HL-60 (cell line): ENCODE measurements around the gene PAH.

ENCODE experiments used
- CTCF ChIP-seq: IDR thresholded peaks from one replicate; pipeline ENCODE4 v1.5.1; 2011; ENCODE audit warnings: low read length, control low read depth, inconsistent platforms; ENCODE audit not compliant: insufficient read depth
- GABPA ChIP-seq: IDR thresholded peaks from 2 replicates; pipeline ENCODE4 v1.6.1; 2012; ENCODE audit warnings: low read depth
- TF ChIP-seq, protein P1 (sequence below): IDR thresholded peaks from 2 replicates; pipeline ENCODE4 v1.6.1; 2012; ENCODE audit warnings: low read depth; ENCODE audit not compliant: insufficient replicate concordance

DNA sequence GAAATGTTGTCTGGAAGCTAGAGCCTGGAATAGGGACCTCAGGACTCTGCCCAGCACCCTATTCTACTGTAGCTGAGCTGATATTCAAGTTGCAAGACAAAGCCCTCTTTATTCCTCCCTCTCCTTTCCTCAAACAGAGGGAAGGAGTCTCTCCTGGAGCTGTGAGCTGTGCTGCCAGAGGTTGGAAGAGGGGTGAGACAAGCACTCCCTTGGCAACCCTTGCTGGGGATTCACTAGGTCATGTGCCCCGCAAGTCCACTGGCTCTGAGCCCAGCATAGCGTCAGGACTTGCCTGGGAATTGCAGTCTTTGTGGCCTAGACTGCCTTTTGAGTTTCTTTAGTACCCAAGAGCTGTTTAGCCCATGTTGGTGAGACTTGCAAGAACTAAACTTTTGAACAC, 29.0 kb upstream of the PAH start:
- no peak for TF ChIP-seq CTCF
- TF ChIP-seq, protein P1, sequence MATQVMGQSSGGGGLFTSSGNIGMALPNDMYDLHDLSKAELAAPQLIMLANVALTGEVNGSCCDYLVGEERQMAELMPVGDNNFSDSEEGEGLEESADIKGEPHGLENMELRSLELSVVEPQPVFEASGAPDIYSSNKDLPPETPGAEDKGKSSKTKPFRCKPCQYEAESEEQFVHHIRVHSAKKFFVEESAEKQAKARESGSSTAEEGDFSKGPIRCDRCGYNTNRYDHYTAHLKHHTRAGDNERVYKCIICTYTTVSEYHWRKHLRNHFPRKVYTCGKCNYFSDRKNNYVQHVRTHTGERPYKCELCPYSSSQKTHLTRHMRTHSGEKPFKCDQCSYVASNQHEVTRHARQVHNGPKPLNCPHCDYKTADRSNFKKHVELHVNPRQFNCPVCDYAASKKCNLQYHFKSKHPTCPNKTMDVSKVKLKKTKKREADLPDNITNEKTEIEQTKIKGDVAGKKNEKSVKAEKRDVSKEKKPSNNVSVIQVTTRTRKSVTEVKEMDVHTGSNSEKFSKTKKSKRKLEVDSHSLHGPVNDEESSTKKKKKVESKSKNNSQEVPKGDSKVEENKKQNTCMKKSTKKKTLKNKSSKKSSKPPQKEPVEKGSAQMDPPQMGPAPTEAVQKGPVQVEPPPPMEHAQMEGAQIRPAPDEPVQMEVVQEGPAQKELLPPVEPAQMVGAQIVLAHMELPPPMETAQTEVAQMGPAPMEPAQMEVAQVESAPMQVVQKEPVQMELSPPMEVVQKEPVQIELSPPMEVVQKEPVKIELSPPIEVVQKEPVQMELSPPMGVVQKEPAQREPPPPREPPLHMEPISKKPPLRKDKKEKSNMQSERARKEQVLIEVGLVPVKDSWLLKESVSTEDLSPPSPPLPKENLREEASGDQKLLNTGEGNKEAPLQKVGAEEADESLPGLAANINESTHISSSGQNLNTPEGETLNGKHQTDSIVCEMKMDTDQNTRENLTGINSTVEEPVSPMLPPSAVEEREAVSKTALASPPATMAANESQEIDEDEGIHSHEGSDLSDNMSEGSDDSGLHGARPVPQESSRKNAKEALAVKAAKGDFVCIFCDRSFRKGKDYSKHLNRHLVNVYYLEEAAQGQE = no peak
- TF ChIP-seq GABPA = no peak
